Activated CD4-positive, alpha-beta T cell treated with anti-CD3 and anti-CD28 coated beads, Interleukin-2, amount 50 U/mL, for 16 hours (primary cell): ENCODE measurements around the gene SPPL3.
"Not testable (repeated sequence)": the region's sequence is repeated elsewhere in the genome, so short reads cannot be mapped to it uniquely, and the experiment has no call there.

Experiments
- DNase-seq: peaks from one replicate; pipeline ENCODE4 v3.0.0-alpha.2; 2020

Gene SPPL3

GRCh38 chr12:120904197-120904773 lies at the start of gene SPPL3:
TSS of gene SPPL3 (minus strand) at chr12:120904358. CDS start at chr12:120903867, 491 bp downstream.
- DNase-seq, result peak; percentile 93

GRCh38 chr12:120950807-120951206 lies 46.6 kb upstream of the SPPL3 start:
- DNase-seq, result no peak

GRCh38 chr12:120950260-120950799 lies 46.2 kb upstream of the SPPL3 start:
- DNase-seq, result not testable (repeated sequence)

GRCh38 chr12:120945516-120945915 lies 41.4 kb upstream of the SPPL3 start:
- not testable (repeated sequence) for DNase-seq

DNA sequence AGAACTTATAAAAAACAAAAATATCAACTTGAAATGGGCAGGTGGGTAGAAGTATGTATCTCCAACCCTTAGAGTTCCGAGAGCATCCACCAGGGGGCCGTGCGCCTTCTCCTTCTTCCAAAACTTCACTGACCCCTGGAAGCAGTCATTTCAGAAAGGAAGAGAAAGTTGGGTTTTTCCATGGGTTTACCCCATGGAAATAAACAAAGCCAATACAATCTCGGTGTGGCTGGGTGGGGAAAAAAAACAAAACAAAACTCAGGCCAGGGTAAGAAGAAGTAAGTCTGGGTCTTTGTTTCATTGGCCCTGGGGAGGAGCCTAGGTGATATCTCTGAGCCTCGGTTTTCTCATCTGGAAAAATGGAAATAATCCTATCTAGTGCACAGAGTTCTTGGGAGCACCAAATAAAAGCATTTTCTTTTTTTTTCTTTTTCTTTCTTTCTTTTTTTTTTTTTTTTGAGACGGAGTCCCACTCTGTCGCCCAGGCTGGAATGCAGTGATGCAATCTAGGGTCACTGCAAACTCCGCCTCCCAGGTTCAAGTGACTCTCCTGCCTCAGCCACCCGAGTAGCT lies 40.6 kb upstream of the SPPL3 start:
- DNase-seq, result peak; percentile 66

DNA sequence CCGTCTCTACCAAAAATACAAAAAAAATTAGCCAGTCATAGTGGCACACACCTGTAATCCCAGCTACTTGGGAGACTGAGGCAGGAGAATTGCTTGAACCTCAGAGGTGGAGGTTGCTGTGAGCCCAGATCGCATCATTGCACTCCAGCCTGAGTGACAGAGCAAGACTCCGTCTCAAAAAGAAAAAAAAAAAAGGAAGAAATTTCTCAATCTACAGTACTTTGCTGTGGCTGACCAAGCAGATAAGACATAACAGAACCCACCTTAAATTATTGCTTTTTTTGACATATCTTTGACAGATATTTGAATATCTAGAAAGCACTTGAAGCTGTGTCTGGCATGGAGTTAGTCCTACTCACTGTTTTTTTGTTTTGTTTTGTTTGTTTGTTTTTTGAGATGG lies 39.3 kb upstream of the SPPL3 start:
- DNase-seq, result no peak

DNA sequence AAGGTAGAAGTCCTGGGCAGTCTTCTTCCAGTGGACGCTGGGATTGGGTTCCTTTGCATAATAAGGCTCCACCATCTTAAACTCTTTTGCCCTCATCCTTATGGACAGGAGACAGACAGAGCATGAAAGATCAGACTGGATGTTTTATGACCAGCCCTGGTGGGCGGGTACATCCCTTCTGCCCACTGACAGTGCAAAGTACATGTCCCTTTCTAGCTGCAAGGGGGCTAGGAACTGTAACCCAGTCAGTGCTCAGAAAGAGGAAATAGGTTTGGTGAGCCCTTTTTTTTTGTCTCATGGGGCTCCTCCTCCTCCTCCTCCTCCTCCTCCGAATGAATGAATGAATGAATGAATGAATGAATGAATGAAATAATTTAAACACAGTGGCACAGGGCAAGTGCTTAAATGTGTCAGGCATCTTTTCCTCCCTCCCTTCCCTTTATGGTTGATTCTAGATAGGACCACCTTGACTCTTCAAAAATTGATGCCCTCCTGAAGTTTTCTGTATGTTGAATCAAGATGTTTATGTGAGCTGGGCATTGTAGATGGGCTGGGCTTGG lies 37.8 kb upstream of the SPPL3 start:
- no peak for DNase-seq

DNA sequence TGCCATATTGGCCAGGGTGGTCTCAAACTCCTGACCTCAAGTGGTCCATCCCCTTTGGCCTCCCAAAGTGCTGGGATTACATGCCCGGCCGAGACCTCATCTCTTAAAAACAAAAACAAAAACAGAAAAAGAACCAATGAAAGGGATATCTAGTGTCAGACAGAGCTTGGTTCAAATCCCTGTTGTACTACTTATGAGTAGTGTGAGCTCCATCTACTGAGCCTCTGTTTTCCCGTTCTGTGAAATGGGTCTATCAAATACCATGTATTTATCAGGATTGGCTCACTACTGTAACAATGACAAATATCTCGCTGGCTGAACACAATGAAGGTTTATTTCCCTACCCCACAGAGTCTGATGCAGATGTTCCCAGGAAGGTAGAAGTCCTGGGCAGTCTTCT lies 37.3 kb upstream of the SPPL3 start:
- no peak for DNase-seq

DNA sequence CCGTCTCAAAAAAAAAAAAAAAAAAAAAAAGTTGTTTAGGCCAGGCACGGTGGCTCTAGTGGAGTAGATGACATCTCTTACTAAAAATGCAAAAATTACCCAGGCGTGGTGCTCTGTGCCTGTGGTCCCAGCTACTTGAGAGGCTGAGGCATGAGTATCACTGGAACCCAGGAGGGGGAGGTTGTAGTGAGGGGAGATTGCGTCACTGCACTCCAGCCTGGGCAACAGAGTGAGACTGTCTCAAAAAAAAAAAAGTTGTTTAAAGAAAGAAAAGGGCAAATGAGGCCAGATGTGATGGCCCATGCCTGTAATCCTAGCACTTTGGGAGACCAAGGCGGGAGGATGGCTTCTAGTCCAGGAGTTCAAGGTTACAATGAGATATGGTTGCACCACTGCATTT lies 36.6 kb upstream of the SPPL3 start:
- no peak for DNase-seq

DNA sequence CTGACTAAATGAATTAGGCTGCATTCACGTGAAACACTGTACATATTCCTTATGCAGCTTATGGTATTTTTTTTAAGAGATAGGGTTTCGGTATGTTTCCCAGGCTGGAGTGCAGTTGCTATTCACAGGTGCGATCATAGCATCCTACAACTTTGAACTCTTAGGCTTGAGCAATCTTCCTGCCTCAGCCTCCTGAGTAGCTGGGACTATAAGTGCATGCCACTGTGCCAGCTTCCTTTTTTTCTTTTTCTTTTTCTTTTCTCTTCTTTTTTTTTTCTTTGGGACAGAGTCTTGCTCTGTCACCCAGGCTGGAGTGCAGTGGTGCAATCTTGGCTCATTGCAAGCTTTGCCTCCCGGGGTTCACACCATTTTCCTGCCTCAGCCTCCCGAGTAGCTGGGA lies 35.8 kb upstream of the SPPL3 start:
- no peak for DNase-seq

DNA sequence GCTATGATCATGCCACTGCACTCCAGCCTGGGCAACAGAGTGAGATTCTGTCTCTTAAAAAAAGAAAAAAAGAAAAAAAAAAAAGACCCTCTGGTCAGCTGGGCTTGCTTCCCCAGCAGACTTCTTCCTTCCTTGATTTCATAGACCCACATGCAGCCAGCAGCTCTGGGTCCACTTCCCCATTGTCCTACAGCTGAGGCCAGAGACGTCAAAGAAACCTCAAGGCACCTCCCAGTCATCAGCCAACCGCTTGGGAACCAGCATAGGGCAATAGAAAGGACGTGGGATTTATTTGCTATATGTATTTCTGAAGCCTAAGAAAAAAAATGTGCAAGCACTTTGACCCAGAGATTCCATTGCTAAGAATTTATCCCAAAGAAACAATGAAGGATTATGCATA lies 35.4 kb upstream of the SPPL3 start:
- no peak for DNase-seq

DNA sequence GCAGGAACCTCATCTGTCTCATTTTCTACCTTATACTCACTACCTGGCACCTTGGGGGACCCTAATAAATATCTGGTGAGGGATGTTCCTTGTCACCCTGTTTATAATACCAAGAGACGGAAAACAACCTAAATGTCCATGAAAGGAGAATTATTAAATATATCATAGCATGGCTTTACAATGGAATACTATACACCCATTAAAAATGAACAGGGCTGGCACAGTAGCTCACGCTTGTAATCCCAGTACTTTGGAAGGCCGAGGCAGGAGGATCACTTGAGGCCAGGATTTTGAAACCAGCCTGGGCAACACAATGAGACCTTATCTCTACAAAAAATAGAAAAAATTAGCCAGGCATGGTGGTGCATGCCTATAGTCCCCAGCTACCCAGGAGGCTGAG lies 34.3 kb upstream of the SPPL3 start:
- DNase-seq, result no peak

DNA sequence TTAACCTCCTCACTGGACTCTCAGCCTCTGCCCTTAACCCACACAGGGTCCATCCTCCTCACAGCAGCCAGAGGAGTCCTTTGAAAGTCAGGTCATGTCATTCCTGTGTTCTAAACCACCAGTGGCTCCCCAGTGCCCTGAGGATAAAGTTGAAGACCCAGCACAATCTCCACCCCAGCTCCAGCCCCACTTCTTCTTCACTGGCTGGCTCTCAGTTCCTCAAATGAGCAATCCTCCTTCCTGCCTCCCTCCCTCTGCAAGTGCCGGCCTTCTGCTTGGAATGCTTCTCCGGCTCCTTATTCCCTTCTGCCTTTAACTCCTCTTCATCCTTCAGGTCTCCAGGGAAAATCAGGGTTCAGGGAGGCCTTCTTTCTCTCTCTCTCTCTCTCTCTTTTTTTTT lies 32.0 kb upstream of the SPPL3 start:
- DNase-seq, result no peak

DNA sequence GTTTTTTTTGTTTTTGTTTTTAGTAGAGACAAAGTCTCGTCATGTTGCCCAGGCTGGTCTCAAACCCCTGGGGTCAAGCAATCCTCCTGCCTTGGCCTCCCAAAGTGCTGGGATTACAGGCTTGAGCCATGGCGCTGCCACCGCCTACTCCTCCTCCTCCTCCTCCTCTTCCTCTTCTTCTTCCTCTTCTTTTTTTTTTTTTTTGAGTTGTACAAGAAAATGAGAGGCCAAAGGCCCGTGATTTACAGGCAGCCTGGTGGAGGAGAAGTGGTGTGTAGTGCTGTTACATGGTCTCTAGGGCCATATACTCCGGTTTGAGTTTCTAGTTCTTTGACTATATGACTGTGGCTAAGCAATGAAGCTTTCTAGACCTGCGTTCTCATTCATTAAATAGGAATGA lies 29.6 kb upstream of the SPPL3 start:
- no peak for DNase-seq

GRCh38 chr12:120932956-120933526 lies 28.9 kb upstream of the SPPL3 start:
- no peak for DNase-seq

DNA sequence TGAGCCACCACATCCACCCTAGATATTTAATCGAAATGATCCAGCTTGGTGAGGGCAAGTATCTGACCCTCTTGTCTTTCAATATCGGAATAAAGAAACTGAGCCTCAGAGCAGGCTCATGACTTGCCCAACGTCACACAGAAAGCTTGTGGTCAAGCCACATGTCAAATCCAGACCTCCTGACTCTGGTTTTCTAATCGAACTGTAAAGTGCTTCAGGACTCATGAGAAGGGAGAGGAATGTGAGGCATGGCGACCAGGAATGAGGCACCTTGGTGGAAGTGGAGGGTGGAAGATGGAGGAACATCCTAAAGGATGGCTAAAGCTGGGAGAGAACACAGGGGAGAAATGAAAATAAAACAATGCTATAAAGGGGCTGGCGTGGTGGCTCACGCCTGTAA lies 27.9 kb upstream of the SPPL3 start:
- no peak for DNase-seq

- DNase-seq, result no peak
These were observed 25.9 kb upstream of the SPPL3 start for GRCh38 chr12:120930032-120930431.

DNA sequence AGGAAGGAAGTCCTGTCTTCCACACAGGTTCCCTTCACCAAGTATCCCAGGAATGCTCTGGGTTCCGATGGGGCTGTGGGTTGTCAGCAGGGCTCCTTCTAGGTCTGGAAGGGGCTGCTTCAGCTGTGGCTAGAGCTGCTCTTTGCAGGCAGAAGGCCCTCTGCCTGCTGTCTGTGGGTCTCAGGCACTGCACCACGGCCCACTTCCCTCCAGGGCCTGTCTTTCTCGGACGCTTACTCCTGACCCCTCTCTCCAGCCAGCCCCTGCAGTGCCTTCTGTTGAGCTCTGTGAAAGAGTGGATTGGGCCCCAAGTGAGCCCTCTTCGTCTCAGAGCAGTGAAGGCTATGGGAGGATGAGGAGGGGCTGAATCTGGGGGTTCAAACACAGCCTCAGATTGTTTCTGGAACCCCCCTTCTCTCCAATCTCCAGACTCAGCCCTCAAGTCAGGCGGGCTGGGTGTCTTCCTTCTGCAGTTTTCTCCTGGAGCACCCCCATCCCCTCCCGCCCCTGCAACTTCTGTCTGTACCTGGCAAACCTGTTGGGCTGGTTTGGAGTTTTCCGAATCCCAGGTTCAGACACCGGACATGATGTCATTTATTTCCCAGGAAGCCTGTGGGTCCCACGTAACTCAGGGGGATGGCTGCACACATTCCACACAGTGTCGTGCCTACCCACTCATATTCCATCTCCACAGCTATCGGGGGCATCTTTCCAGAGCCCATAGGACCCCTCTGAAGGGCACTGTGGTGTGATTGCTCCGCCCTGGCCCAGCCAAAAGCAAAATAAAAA lies 24.9 kb upstream of the SPPL3 start:
- no peak for DNase-seq

- DNase-seq, result no peak
These were observed 21.8 kb upstream of the SPPL3 start for GRCh38 chr12:120925740-120926563.

DNA sequence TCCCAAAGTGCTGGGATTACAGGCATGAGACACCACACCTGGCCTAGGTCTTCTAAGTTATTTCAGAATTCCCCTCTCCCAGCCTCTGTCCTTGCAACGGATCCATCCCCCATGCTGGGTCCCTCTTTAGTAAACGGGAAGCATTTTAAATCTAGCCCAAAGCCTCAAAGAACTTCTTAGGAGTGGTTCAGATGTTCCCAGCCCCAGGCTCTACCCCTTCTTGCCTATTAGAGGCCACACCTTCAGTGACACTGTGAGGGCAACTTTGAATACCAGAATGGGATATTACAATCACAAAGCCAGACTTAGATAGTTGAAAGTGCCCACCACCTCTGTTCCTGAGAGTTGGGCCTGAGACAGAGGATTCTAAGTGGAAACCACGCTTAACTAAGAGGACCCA lies 18.1 kb upstream of the SPPL3 start:
- no peak for DNase-seq

GRCh38 chr12:120921637-120922036 lies 17.5 kb upstream of the SPPL3 start:
- DNase-seq, result no peak

GRCh38 chr12:120920178-120920577 lies 16.0 kb upstream of the SPPL3 start:
- no peak for DNase-seq

DNA sequence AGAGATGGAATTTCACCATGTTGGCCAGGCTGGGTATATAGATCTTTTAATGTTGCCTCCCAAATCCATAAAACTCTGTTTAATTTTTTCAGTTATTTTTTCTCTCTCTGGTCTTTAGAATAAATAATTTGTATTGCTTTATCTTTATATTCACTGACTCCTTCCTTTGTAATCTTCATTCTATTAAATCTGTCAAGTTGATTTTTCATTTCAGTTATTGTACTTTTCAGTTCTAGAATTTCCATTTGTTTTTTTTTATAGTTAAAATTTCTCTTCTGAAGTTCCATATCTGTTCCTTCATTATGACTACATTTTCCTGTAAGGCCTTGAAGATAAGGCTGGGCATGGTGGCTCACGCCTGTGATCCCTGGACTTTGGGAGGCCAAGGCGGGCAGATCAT lies 13.6 kb upstream of the SPPL3 start:
- DNase-seq, result no peak
